H1 (cell line): ENCODE data around the gene RIIAD1.

Experiments used
- CBX8 ChIP-seq: fragments of 300-800, 300-1000 bp; sonication (generic); IDR thresholded peaks from 2 replicates; pipeline ENCODE4 v1.7.1; 2016; ENCODE audit warnings: low read depth, low read length, borderline replicate concordance
- CREB1 ChIP-seq: IDR thresholded peaks from 2 replicates; pipeline ENCODE4 v1.6.1; 2012; ENCODE audit warnings: inconsistent platforms
- CTBP2 ChIP-seq: IDR thresholded peaks from 2 replicates; pipeline ENCODE4 v1.7.0; 2011; ENCODE audit warnings: borderline replicate concordance, mild to moderate bottlenecking, moderate library complexity, mixed read lengths, low read length; ENCODE audit not compliant: insufficient read depth, insufficient read length
- CTCF ChIP-seq, 3 experiments: IDR thresholded peaks; 1 replicate in 2 of 3; 2 replicates in 1 of 3; pipeline versions ENCODE4 v1.5.1 to v1.6.1; 2011; ENCODE audit warnings: low read length in 3 of 3, mild to moderate bottlenecking in 3 of 3, inconsistent platforms in 2 of 3, low read depth in 1 of 3, moderate library complexity in 1 of 3; ENCODE audit not compliant: insufficient read depth in 1 of 3; ENCODE audit errors: control extremely low read depth in 1 of 3
- EZH2 ChIP-seq: fragments of 200-600 bp; sonication (generic); IDR thresholded peaks from 2 replicates; pipeline ENCODE4 v1.7.1; 2012; ENCODE audit warnings: low read depth, mild to moderate bottlenecking, moderate library complexity, low read length, inconsistent platforms; ENCODE audit not compliant: severe bottlenecking
- JUN ChIP-seq: IDR thresholded peaks from 2 replicates; pipeline ENCODE4 v1.6.1; 2011; ENCODE audit warnings: low read depth, mild to moderate bottlenecking, improper control_type of control experiment, low read length
- POLR2A ChIP-seq, 2 experiments: IDR thresholded peaks; 1 replicate in 1 of 2; 2 replicates in 1 of 2; pipeline ENCODE4 v1.6.1; 2011; ENCODE audit warnings: low read depth in 2 of 2, low read length in 2 of 2, mild to moderate bottlenecking in 2 of 2; ENCODE audit errors: control extremely low read depth in 1 of 2
- SP1 ChIP-seq: IDR thresholded peaks from 2 replicates; pipeline ENCODE4 v1.6.1; 2011; ENCODE audit warnings: low read depth, low read length

- TF ChIP-seq CTCF (IDR thresholded peaks at IDR 0.05; ENCODE audit: control extremely low read depth in 1 of 3, insufficient read depth in 1 of 3, low read depth in 1 of 3, low read length in 3 of 3) (no peak), CTBP2 (no peak), CREB1 (no peak), JUN (no peak), EZH2 (no peak), POLR2A (IDR thresholded peaks at IDR 0.05; ENCODE audit: control extremely low read depth in 1 of 2, low read depth in 2 of 2, low read length in 2 of 2) (no peak), CBX8 (no peak), SP1 (no peak)
Observed at GRCh38 chr1:151720125-151720524, 1.2 kb upstream of the RIIAD1 start.
